ENCODE measurements around the gene UBE3C.

- TF ChIP-seq CTCF (IDR thresholded peaks at IDR 0.05; ENCODE audit: low read depth, low read length, poor library complexity, severe bottlenecking) (no peak), EZH2phosphoT487 (IDR thresholded peaks at IDR 0.05; ENCODE audit: borderline replicate concordance, low read length) (no peak)
Observed at GRCh38 chr7:157208571-157209413, 70.1 kb downstream of the UBE3C start.

All from DOHH2 (cell line).